OCI-LY1 (cell line): Measurements from ENCODE around the gene CLRN3.

Experiments
- H2AFZ ChIP-seq: fragments of 200-600 bp; sonication (generic), shearing (Covaris generic); 2 replicates; pipeline ENCODE4 v1.6.0; 2014; ENCODE audit warnings: antibody characterized with exemption, mild to moderate bottlenecking, low read length
- H3F3A ChIP-seq: fragments of 200-600 bp; sonication (generic), shearing (Covaris generic); 2 replicates; pipeline ENCODE4 v1.6.0; 2014; ENCODE audit warnings: mild to moderate bottlenecking, antibody characterized with exemption, low read length, moderate library complexity; ENCODE audit not compliant: insufficient read depth
- H3K27ac ChIP-seq: fragments of 200-600 bp; sonication (generic); 2 replicates; pipeline ENCODE4 v1.5.1; 2014; ENCODE audit warnings: low read length, mixed run types, mild to moderate bottlenecking, low read depth; ENCODE audit not compliant: poor library complexity, severe bottlenecking
- H3K27me3 ChIP-seq: fragments of 200-600 bp; sonication (generic); 2 replicates; pipeline ENCODE4 v1.6.0; 2014; ENCODE audit warnings: antibody characterized with exemption, mild to moderate bottlenecking, low read length, moderate library complexity; ENCODE audit not compliant: insufficient read depth
- H3K36me3 ChIP-seq: fragments of 200-600 bp; sonication (generic); 2 replicates; pipeline ENCODE4 v1.6.1; 2014; ENCODE audit warnings: mild to moderate bottlenecking, antibody characterized with exemption, low read length, moderate library complexity, mixed read lengths; ENCODE audit not compliant: insufficient read depth
- H3K4me1 ChIP-seq: fragments of 200-600 bp; sonication (generic); 2 replicates; pipeline ENCODE4 v1.5.1; 2014; ENCODE audit warnings: mild to moderate bottlenecking, low read length, moderate library complexity; ENCODE audit not compliant: insufficient read depth, severe bottlenecking
- H3K4me2 ChIP-seq: fragments of 200-600 bp; sonication (generic), shearing (Covaris generic); 2 replicates; pipeline ENCODE4 v1.6.1; 2014; ENCODE audit warnings: low read length
- H3K4me3 ChIP-seq: fragments of 200-600 bp; sonication (generic); 2 replicates; pipeline ENCODE4 v1.5.1; 2014; ENCODE audit warnings: low read length, low read depth, mild to moderate bottlenecking, mixed read lengths; ENCODE audit not compliant: poor library complexity, severe bottlenecking
- H3K79me2 ChIP-seq: fragments of 200-600 bp; shearing (Covaris generic); 2 replicates; pipeline ENCODE4 v1.6.1; 2016; ENCODE audit warnings: mixed run types, low read length, mixed read lengths; ENCODE audit not compliant: insufficient read depth
- H3K9ac ChIP-seq: fragments of 200-600 bp; sonication (generic), shearing (Covaris generic); 2 replicates; pipeline ENCODE4 v1.6.1; 2014; ENCODE audit warnings: mild to moderate bottlenecking, low read length, mixed read lengths
- H3K9me2 ChIP-seq: fragments of 200-600 bp; sonication (generic), shearing (Covaris generic); 2 replicates; pipeline ENCODE4 v1.6.1; 2014; ENCODE audit warnings: low read depth, mild to moderate bottlenecking, low read length, mixed read lengths
- H3K9me3 ChIP-seq: fragments of 200-600 bp; shearing (Covaris generic); 2 replicates; pipeline ENCODE4 v1.6.1; 2014; ENCODE audit warnings: low read length, mixed read lengths
- H4K20me1 ChIP-seq: fragments of 200-600 bp; sonication (generic), shearing (Covaris generic); 2 replicates; pipeline ENCODE4 v1.6.0; 2016; ENCODE audit warnings: mild to moderate bottlenecking, low read length; ENCODE audit not compliant: insufficient read depth
- EZH2 ChIP-seq: fragments of 200-600 bp; sonication (generic), shearing (Covaris generic); IDR thresholded peaks from 2 replicates; pipeline ENCODE4 v1.8.0; 2017; ENCODE audit warnings: borderline replicate concordance, mixed run types, mild to moderate bottlenecking, antibody characterized with exemption, low read length, moderate library complexity, mixed read lengths
- TF ChIP-seq, protein P1 (sequence below): fragments of 200-600 bp; sonication (generic), shearing (Covaris generic); IDR thresholded peaks from 2 replicates; pipeline ENCODE4 v1.5.1; 2017; ENCODE audit warnings: mild to moderate bottlenecking, antibody characterized with exemption, low read length, moderate library complexity, mixed read lengths

Gene CLRN3

DNA sequence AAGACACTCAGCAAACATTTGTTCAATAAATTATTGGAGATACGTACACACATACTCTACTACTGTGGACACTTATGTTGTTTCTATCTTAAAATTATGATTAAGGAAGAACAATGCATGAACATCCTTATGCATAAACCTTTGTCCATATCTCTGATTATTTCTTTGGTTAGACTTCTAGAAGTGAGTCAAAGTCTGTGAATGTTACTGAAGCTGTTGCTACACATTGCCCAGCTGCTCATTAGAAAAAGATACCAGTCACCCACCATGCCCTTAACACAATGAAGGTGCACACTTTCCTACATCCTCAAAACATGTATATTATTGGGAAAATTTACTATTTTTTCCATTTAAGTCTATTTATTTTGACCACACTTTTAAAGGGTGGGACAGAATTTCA lies 1.4 kb upstream of the CLRN3 start:
- TF ChIP-seq, protein P1, sequence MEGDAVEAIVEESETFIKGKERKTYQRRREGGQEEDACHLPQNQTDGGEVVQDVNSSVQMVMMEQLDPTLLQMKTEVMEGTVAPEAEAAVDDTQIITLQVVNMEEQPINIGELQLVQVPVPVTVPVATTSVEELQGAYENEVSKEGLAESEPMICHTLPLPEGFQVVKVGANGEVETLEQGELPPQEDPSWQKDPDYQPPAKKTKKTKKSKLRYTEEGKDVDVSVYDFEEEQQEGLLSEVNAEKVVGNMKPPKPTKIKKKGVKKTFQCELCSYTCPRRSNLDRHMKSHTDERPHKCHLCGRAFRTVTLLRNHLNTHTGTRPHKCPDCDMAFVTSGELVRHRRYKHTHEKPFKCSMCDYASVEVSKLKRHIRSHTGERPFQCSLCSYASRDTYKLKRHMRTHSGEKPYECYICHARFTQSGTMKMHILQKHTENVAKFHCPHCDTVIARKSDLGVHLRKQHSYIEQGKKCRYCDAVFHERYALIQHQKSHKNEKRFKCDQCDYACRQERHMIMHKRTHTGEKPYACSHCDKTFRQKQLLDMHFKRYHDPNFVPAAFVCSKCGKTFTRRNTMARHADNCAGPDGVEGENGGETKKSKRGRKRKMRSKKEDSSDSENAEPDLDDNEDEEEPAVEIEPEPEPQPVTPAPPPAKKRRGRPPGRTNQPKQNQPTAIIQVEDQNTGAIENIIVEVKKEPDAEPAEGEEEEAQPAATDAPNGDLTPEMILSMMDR: no peak
- TF ChIP-seq EZH2: no peak
- Histone ChIP-seq H3K4me3 (no peak overlapping the region), H3K36me3 (no peaks in the 10 kb centered on the region), H3K27ac (no peak overlapping the region), H4K20me1 (no peaks in the 10 kb centered on the region), H3K4me1 (no peaks in the 10 kb centered on the region), H3K9ac (no peak overlapping the region), H3K27me3 (no peaks in the 10 kb centered on the region), H3K79me2 (no peaks in the 10 kb centered on the region), H3K9me2 (no peaks in the 10 kb centered on the region), H3K9me3 (no peaks in the 10 kb centered on the region), H3K4me2 (no peak overlapping the region), H3F3A (no peaks in the 10 kb centered on the region), H2AFZ (no peak overlapping the region)

GRCh38 chr10:127890832-127891334 lies 1.9 kb downstream of the CLRN3 start:
- Histone ChIP-seq H3K4me2 (no peak overlapping the region), H3K79me2 (no peaks in the 10 kb centered on the region), H3K27me3 (0 out of 2 replicates have a peak, but pooled peaks cover 3% of the 10 kb centered on the region), H3K4me3 (no peak overlapping the region), H3K36me3 (no peaks in the 10 kb centered on the region), H3K9me2 (no peaks in the 10 kb centered on the region), H3K9ac (no peak overlapping the region), H3K27ac (no peak overlapping the region), H3K9me3 (no peaks in the 10 kb centered on the region), H2AFZ (no peak overlapping the region), H3K4me1 (no peaks in the 10 kb centered on the region), H3F3A (no peaks in the 10 kb centered on the region), H4K20me1 (no peaks in the 10 kb centered on the region)
- TF ChIP-seq, protein P1: no peak
- no peak for TF ChIP-seq EZH2

- Histone ChIP-seq H2AFZ (no peak overlapping the region), H3K4me3 (no peak overlapping the region), H3K9me2 (no peaks in the 10 kb centered on the region), H3K27ac (no peak overlapping the region), H4K20me1 (no peaks in the 10 kb centered on the region), H3K27me3 (0 out of 2 replicates have a peak, but pooled peaks cover 3% of the 10 kb centered on the region), H3K4me1 (no peaks in the 10 kb centered on the region), H3K4me2 (no peak overlapping the region), H3K36me3 (no peaks in the 10 kb centered on the region), H3F3A (no peaks in the 10 kb centered on the region), H3K9me3 (no peaks in the 10 kb centered on the region), H3K9ac (no peak overlapping the region), H3K79me2 (no peaks in the 10 kb centered on the region)
- no peak for TF ChIP-seq EZH2
- TF ChIP-seq, protein P1: no peak
Observed at GRCh38 chr10:127890216-127890615, 2.5 kb downstream of the CLRN3 start.
